Measurements from ENCODE around the gene ABHD15.

Gene ABHD15

GRCh38 chr17:29594519-29595090 is 27.8 kb upstream of the ABHD15 start:
- DNase-seq: no peak

- no peak for DNase-seq
Measured at GRCh38 chr17:29593591-29594518, 27.0 kb upstream of the ABHD15 start.

GRCh38 chr17:29592850-29593551 is 26.2 kb upstream of the ABHD15 start, which contains the start of gene ANKRD13B:
Gene ANKRD13B (plus strand): TSS chr17:29593132. CDS start chr17:29593622, 490 bp downstream.
- peak; percentile 43 for DNase-seq

GRCh38 chr17:29591737-29592608 is 25.1 kb upstream of the ABHD15 start:
- DNase-seq: peak; percentile 87

GRCh38 chr17:29591146-29591736 is 24.4 kb upstream of the ABHD15 start:
- peak; percentile 17 for DNase-seq

GRCh38 chr17:29590411-29591145 is 23.7 kb upstream of the ABHD15 start:
- DNase-seq: no peak

GRCh38 chr17:29589524-29590410 is 22.9 kb upstream of the ABHD15 start, which contains the start of gene GIT1:
Gene GIT1 (minus strand): TSS chr17:29589648. CDS start chr17:29589378, 270 bp downstream.
- peak; percentile 72 for DNase-seq

GRCh38 chr17:29588562-29589411 is 21.9 kb upstream of the ABHD15 start:
- DNase-seq: no peak

GRCh38 chr17:29588017-29588561 is 21.3 kb upstream of the ABHD15 start:
- no peak for DNase-seq

- no peak for DNase-seq
Measured at GRCh38 chr17:29587591-29587990, 20.8 kb upstream of the ABHD15 start.

- no peak for DNase-seq
Measured at GRCh38 chr17:29586676-29587469, 20.0 kb upstream of the ABHD15 start.

- no peak for DNase-seq
Measured at GRCh38 chr17:29585080-29585751, 18.4 kb upstream of the ABHD15 start.

GRCh38 chr17:29584452-29585079 is 17.7 kb upstream of the ABHD15 start:
- DNase-seq: no peak

- DNase-seq: no peak
Measured at GRCh38 chr17:29583324-29584248, 16.7 kb upstream of the ABHD15 start.

- no peak for DNase-seq
Measured at GRCh38 chr17:29582772-29583171, 15.9 kb upstream of the ABHD15 start.

Data from NCI-H2029 (cell line).